Measurements from ENCODE around the gene RPS6KA2. TPM values are rescaled to one million over a fixed set of nuclear protein-coding genes. Genes with fewer than 3 reads are reported as not detected.

The RPS6KA2 gene
- total and polyA plus RNA-seq, 2 donors (not counting 1 experiment from before 2014, with no cell fraction given) = 2.2 to 16.0 TPM

GRCh38 chr6:166450167-166450873 is 176.7 kb downstream of the RPS6KA2 start:
- Mint-ChIP-seq H3K27me3 (peaks cover 4% of the 10 kb centered on the region), H3K4me3 (no peak overlapping the region), H3K9me3 (ENCODE audit: insufficient read depth) (no peaks in the 10 kb centered on the region), H3K27ac (no peak overlapping the region), H3K4me1 (no peaks in the 10 kb centered on the region)
- intact Hi-C loops (cut with micrococcal nuclease) = no loop called here
- ATAC-seq (ENCODE audit: low read depth) (no peak), DNase-seq (no peak)
- Histone ChIP-seq H4K20me1 (ENCODE audit: control insufficient read depth, insufficient read depth, low read length, poor library complexity, severe bottlenecking) (no peaks in the 10 kb centered on the region), H3K9ac (ENCODE audit: low read length) (no peak overlapping the region), H3K4me2 (replicated peaks; ENCODE audit: low read depth, low read length, poor library complexity, severe bottlenecking) (no peak overlapping the region), H2AFZ (ENCODE audit: insufficient read depth, low read depth, low read length, poor library complexity, severe bottlenecking) (no peak overlapping the region), H3K4me3 (ENCODE audit: control extremely low read depth in 1 of 5, extremely low read depth in 1 of 5, insufficient read depth in 1 of 5, low read depth in 2 of 5, low read length in 4 of 5) (no peak overlapping the region), H3K36me3 (replicated peaks in 1 of 2; ENCODE audit: control extremely low read depth in 1 of 2, control insufficient read depth in 1 of 2, extremely low read depth in 1 of 2, insufficient read depth in 2 of 2, low read length in 1 of 2) (no peaks in the 10 kb centered on the region), H3K79me2 (ENCODE audit: control insufficient read depth, insufficient read depth, low read length) (no peaks in the 10 kb centered on the region), H3K9me3 (ENCODE audit: control extremely low read depth in 1 of 3, control insufficient read depth in 2 of 3, insufficient read depth in 1 of 3, low read length in 2 of 3) (peaks cover 0 to 3% (median 0%) of the 10 kb centered on the region in 3 donors), H3K27ac (ENCODE audit: low read length in 2 of 2) (no peak overlapping the region), H3K27me3 (replicated peaks in 1 of 4; ENCODE audit: control extremely low read depth in 1 of 4, control insufficient read depth in 3 of 4, insufficient read depth in 4 of 4, low read length in 3 of 4) (peaks cover 0 to 5% (median 0%) of the 10 kb centered on the region in 4 experiments), H3K4me1 (ENCODE audit: control insufficient read depth in 2 of 2, insufficient read depth in 2 of 2, low read length in 2 of 2) (no peaks in the 10 kb centered on the region)
- ChIA-PET CTCF (no interaction called here), POLR2A (no interaction called here)
- 95% methylated on average over 3 of the region's 5 CpGs for WGBS (ENCODE audit: insufficient coverage)
- no peak for TF ChIP-seq CTCF (IDR thresholded peaks at IDR 0.05)

GRCh38 chr6:166449641-166450040 is 177.4 kb downstream of the RPS6KA2 start:
- no peak overlapping the region for H3K4me3 ChIP-seq (ENCODE audit: control extremely low read depth in 1 of 5, extremely low read depth in 1 of 5, insufficient read depth in 1 of 5, low read depth in 2 of 5, low read length in 4 of 5)
- H3K79me2 ChIP-seq (ENCODE audit: control insufficient read depth, insufficient read depth, low read length) = no peaks in the 10 kb centered on the region
- WGBS (ENCODE audit: insufficient coverage) = 95% methylated on average over 9 of the region's 9 CpGs
- Mint-ChIP-seq H3K4me1 (no peaks in the 10 kb centered on the region), H3K9me3 (ENCODE audit: insufficient read depth) (no peaks in the 10 kb centered on the region), H3K4me3 (no peak overlapping the region), H3K27ac (no peak overlapping the region), H3K27me3 (peaks cover 4% of the 10 kb centered on the region)
- no peak for DNase-seq
- H2AFZ ChIP-seq (ENCODE audit: insufficient read depth, low read depth, low read length, poor library complexity, severe bottlenecking) = no peak overlapping the region
- no peak overlapping the region for H3K9ac ChIP-seq (ENCODE audit: low read length)
- H3K4me2 ChIP-seq (replicated peaks; ENCODE audit: low read depth, low read length, poor library complexity, severe bottlenecking) = no peak overlapping the region
- peaks cover 0 to 3% (median 0%) of the 10 kb centered on the region in 3 donors for H3K9me3 ChIP-seq (ENCODE audit: control extremely low read depth in 1 of 3, control insufficient read depth in 2 of 3, insufficient read depth in 1 of 3, low read length in 2 of 3)
- TF ChIP-seq CTCF (IDR thresholded peaks at IDR 0.05) (no peak), EZH2 (IDR thresholded peaks at IDR 0.05; ENCODE audit: borderline replicate concordance, insufficient read depth, low read depth, low read length, poor library complexity, severe bottlenecking) (no peak)
- CTCF ChIA-PET = no interaction called here
- H3K27ac ChIP-seq (ENCODE audit: low read length in 2 of 2) = no peak overlapping the region
- H3K27me3 ChIP-seq (replicated peaks in 1 of 4; ENCODE audit: control extremely low read depth in 1 of 4, control insufficient read depth in 3 of 4, insufficient read depth in 4 of 4, low read length in 3 of 4) = peaks cover 0 to 5% (median 0%) of the 10 kb centered on the region in 4 experiments
- no peaks in the 10 kb centered on the region for H3K36me3 ChIP-seq (replicated peaks in 1 of 2; ENCODE audit: control extremely low read depth in 1 of 2, control insufficient read depth in 1 of 2, extremely low read depth in 1 of 2, insufficient read depth in 2 of 2, low read length in 1 of 2)
- POLR2A ChIA-PET = no interaction called here
- no peak for ATAC-seq (ENCODE audit: low read depth)
- H4K20me1 ChIP-seq (ENCODE audit: control insufficient read depth, insufficient read depth, low read length, poor library complexity, severe bottlenecking) = no peaks in the 10 kb centered on the region
- intact Hi-C loops (cut with micrococcal nuclease) = no loop called here
- H3K4me1 ChIP-seq (ENCODE audit: control insufficient read depth in 2 of 2, insufficient read depth in 2 of 2, low read length in 2 of 2) = no peaks in the 10 kb centered on the region

Data from B cell (primary cell).